ENCODE data around the gene ITPR1. TPM values are rescaled to one million over a fixed set of nuclear protein-coding genes. Genes with fewer than 3 reads are reported as not detected.

The ITPR1 gene
- total RNA-seq, 2 donors from 2014 or later = 29.3 to 29.8 TPM

DNA sequence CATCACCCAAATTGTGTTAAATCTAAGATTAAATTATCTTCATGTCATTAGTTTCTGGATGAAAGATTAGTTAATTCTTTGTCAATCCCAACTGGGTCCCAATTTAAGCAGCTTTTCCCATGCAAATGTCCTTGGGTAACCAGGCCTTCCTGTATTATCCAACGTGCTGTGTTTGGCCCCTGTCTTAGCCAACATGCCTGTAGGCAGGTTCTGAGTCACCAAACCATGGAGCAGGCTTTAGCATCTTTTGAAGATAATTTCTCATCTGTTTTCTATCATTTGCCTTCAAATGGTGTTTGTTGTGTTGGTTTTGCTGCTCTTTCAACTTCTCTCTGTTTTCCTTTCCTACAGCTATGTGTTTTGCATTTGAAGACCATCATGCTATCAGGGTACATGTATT lies 216.2 kb downstream of the ITPR1 start:
- peaks cover 6% of the 10 kb centered on the region for H3K4me1 ChIP-seq
- H3K4me3 ChIP-seq = no peak overlapping the region
- H3K36me3 ChIP-seq (replicated peaks in 1 of 2; ENCODE audit: insufficient read depth in 1 of 2, low read depth in 2 of 2) = peaks cover 0 to 2% of the 10 kb centered on the region in 2 donors
- WGBS, 2 donors = 23 to 30% methylated on average over 1 of the region's 1 CpG
- no peaks in the 10 kb centered on the region for H3K9me3 ChIP-seq
- no peaks in the 10 kb centered on the region for H3K27me3 ChIP-seq
- TF ChIP-seq POLR2A (IDR thresholded peaks at IDR 0.05) = no peak
- TF ChIP-seq, protein P1, sequence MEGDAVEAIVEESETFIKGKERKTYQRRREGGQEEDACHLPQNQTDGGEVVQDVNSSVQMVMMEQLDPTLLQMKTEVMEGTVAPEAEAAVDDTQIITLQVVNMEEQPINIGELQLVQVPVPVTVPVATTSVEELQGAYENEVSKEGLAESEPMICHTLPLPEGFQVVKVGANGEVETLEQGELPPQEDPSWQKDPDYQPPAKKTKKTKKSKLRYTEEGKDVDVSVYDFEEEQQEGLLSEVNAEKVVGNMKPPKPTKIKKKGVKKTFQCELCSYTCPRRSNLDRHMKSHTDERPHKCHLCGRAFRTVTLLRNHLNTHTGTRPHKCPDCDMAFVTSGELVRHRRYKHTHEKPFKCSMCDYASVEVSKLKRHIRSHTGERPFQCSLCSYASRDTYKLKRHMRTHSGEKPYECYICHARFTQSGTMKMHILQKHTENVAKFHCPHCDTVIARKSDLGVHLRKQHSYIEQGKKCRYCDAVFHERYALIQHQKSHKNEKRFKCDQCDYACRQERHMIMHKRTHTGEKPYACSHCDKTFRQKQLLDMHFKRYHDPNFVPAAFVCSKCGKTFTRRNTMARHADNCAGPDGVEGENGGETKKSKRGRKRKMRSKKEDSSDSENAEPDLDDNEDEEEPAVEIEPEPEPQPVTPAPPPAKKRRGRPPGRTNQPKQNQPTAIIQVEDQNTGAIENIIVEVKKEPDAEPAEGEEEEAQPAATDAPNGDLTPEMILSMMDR (IDR thresholded peaks at IDR 0.05) = no peak
- ATAC-seq (no peak), DNase-seq (no peak)
- intact Hi-C loops (cut with DNase I) = no loop called here
- no peak overlapping the region for H3K27ac ChIP-seq

DNA sequence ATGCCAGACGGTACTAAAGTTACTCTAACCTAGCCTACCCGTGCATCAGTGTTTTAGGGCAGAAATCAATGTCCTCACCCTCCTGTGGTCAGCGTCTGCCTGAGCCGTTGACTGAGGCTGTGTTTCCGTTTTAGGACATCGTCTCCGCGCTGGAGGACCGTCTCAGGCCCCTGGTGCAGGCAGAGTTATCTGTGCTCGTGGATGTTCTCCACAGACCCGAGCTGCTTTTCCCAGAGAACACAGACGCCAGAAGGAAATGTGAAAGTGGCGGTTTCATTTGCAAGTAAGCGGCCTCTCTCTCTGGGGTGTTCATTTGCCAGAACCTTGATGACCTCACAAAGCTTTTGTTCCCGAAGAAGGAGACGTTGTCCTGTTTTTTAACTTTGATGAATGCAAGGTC lies 217.0 kb downstream of the ITPR1 start:
- WGBS, 2 donors = 75 to 77% methylated on average over 16 of the region's 16 CpGs
- intact Hi-C loops (cut with DNase I) = loop anchor here (5.0 to 10.0 kb wide), 2 partner anchors 352 to 475 kb away; partner anchors contain the start of gene EDEM1
- H3K27ac ChIP-seq = no peak overlapping the region
- H3K4me1 ChIP-seq = peaks cover 6% of the 10 kb centered on the region
- no peak overlapping the region for H3K4me3 ChIP-seq
- H3K9me3 ChIP-seq = no peaks in the 10 kb centered on the region
- ATAC-seq = no peak
- H3K36me3 ChIP-seq (replicated peaks in 1 of 2; ENCODE audit: insufficient read depth in 1 of 2, low read depth in 2 of 2) = peaks cover 0 to 2% of the 10 kb centered on the region in 2 donors
- H3K27me3 ChIP-seq = no peaks in the 10 kb centered on the region
- no peak for DNase-seq
- TF ChIP-seq, protein P1 (IDR thresholded peaks at IDR 0.05) = no peak
- TF ChIP-seq POLR2A (IDR thresholded peaks at IDR 0.05) = no peak

DNA sequence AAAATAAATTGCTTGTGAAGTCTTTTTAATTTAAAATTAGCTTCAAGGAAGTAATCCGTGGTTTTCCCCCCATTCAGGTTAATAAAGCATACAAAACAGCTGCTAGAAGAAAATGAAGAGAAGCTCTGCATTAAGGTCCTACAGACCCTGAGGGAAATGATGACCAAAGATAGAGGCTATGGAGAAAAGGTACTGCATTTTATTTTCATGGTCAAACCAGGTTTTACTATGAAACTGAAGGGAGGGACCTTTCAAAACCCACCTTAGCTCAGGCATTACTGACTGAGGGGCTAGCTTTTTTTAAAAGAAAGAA lies 218.5 kb downstream of the ITPR1 start:
- intact Hi-C loops (cut with DNase I) = loop anchor here (5.0 to 10.0 kb wide), 2 partner anchors 351 to 473 kb away; partner anchors contain the start of gene EDEM1
- WGBS, 2 donors = 0 to 6% methylated on average over 1 of the region's 1 CpG
- Histone ChIP-seq H3K27me3 (no peaks in the 10 kb centered on the region), H3K4me3 (no peak overlapping the region), H3K27ac (no peak overlapping the region), H3K9me3 (no peaks in the 10 kb centered on the region), H3K4me1 (peaks cover 6% of the 10 kb centered on the region), H3K36me3 (replicated peaks in 1 of 2; ENCODE audit: insufficient read depth in 1 of 2, low read depth in 2 of 2) (no peaks in the 10 kb centered on the region)
- TF ChIP-seq, protein P1 (IDR thresholded peaks at IDR 0.05) = no peak
- no peak for TF ChIP-seq POLR2A (IDR thresholded peaks at IDR 0.05)
- DNase-seq (no peak), ATAC-seq (no peak)

DNA sequence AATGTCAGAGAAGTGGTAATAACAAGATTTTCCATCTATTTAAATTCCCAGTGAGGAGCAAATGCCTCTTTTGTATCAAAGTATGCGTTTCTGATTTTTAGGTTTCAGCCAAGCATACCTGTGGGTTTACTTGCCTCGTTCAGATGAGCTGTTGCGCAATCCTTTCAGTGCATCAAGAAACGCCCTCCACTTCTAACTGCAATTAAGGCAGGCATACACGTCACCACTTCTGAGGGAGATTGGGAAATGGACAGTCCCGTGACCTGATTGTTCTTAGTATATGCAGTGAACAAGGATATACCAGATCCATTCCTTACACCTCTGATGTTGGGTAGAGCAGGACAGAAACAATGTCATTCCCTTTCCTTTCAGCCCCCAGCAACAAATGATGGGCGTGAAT lies 219.0 kb downstream of the ITPR1 start:
- H3K4me3 ChIP-seq = no peak overlapping the region
- no peaks in the 10 kb centered on the region for H3K27me3 ChIP-seq
- H3K36me3 ChIP-seq (replicated peaks in 1 of 2; ENCODE audit: insufficient read depth in 1 of 2, low read depth in 2 of 2) = no peaks in the 10 kb centered on the region
- intact Hi-C loops (cut with DNase I) = loop anchor here (5.0 to 10.0 kb wide), 2 partner anchors 350 to 473 kb away; partner anchors contain the start of gene EDEM1
- DNase-seq (peak in 1 of 4 donors; percentile 42), ATAC-seq (no peak)
- H3K9me3 ChIP-seq = no peaks in the 10 kb centered on the region
- WGBS, 2 donors = 64 to 74% methylated on average over 7 of the region's 7 CpGs
- H3K27ac ChIP-seq = no peak overlapping the region
- no peak for TF ChIP-seq POLR2A (IDR thresholded peaks at IDR 0.05)
- TF ChIP-seq, protein P1 (IDR thresholded peaks at IDR 0.05) = no peak
- peaks cover 6% of the 10 kb centered on the region for H3K4me1 ChIP-seq

DNA sequence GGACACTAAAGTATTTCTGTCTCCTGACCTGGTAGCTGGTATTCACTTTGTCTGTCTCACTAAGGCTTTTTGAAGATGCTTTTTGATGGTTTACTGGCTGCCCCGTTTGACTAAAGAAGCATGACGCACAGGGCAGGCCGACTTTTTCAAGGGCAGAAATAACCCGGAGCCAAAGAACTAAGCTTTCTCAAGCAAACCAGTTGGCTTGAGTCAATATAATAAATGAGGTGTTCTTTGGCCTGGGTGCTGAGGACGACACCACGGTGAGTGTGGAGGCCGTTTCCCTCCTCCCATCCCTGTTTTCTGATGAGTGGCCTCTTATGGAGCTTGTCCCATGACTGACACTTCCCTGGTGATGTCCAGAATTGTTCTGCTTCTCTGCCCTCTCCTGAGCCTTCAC lies 220.9 kb downstream of the ITPR1 start:
- intact Hi-C loops (cut with DNase I) = loop anchor here (5.0 to 10.0 kb wide), 2 partner anchors 348 to 471 kb away; partner anchors contain the start of gene EDEM1

More for the DNA sequence above, 220.9 kb downstream of the ITPR1 start:
- Histone ChIP-seq H3K4me3 (no peak overlapping the region), H3K27me3 (no peaks in the 10 kb centered on the region), H3K4me1 (peaks cover 17% of the 10 kb centered on the region), H3K27ac (no peak overlapping the region), H3K9me3 (no peaks in the 10 kb centered on the region), H3K36me3 (replicated peaks in 1 of 2; ENCODE audit: insufficient read depth in 1 of 2, low read depth in 2 of 2) (no peaks in the 10 kb centered on the region)
- 83 to 88% methylated on average over 7 of the region's 7 CpGs for WGBS, 2 donors
- ATAC-seq (no peak), DNase-seq (no peak)
- TF ChIP-seq, protein P1 (IDR thresholded peaks at IDR 0.05) = no peak
- no peak for TF ChIP-seq POLR2A (IDR thresholded peaks at IDR 0.05)
